Pericardium fibroblast (primary cell): ENCODE results near the gene ABHD6. TPM values are rescaled to one million over a fixed set of nuclear protein-coding genes. Genes with fewer than 3 reads are reported as not detected.

Experiments
- total RNA-seq: library from RNA; depleted of rRNA; stranded (reverse); fragments of >200 nt; gene quantifications from 2 replicates; pipeline ENCODE4 v1.2.3, GENCODE V29; 2015

The ABHD6 gene
- total RNA-seq, result 3.2 and 6.2 TPM in 2 replicates

GRCh38 chr3:58237238-58237940, at the start of gene ABHD6:
Gene ABHD6, plus strand, starts transcription at chr3:58237792. Its CDS starts 18,795 bp downstream, at chr3:58256587.

GRCh38 chr3:58210761-58211460, 26.7 kb upstream of the ABHD6 start, which contains the start of gene DNASE1L3:
Gene DNASE1L3, minus strand, starts transcription at chr3:58210972. Its CDS starts 66 bp downstream, at chr3:58210906.

GRCh38 chr3:58305882-58306711, 68.5 kb downstream of the ABHD6 start, which contains the start of the genes HTD2 and RPP14:
Gene HTD2, plus strand, starts transcription at chr3:58306520. Its CDS starts 11,094 bp downstream, at chr3:58317614.
Gene RPP14, plus strand, starts transcription at chr3:58306245. Its CDS starts 4,085 bp downstream, at chr3:58310330.

GRCh38 chr3:58332575-58333188, 95.1 kb downstream of the ABHD6 start, which contains the start of gene PXK:
Gene PXK, plus strand, starts transcription at chr3:58332892. Its CDS starts 97 bp downstream, at chr3:58332989.

Other genes with a start within 250 kb of the ABHD6 start
- 70.8 and 85.5 TPM in 2 replicates for gene FLNB, start 229.4 kb upstream of the ABHD6 start, total RNA-seq
- gene DNASE1L3, start 26.8 kb upstream of the ABHD6 start, total RNA-seq, result 0.35 TPM in 1 of 2 replicates, not detected in the other
- gene RPP14, start 68.5 kb downstream of the ABHD6 start, total RNA-seq, result 6.1 and 6.5 TPM in 2 replicates
- 10.3 and 13.3 TPM in 2 replicates for gene HTD2, start 68.7 kb downstream of the ABHD6 start, total RNA-seq
- gene PXK, start 95.1 kb downstream of the ABHD6 start, total RNA-seq, result 39.7 and 56.2 TPM in 2 replicates
- 68.1 and 116 TPM in 2 replicates for gene PDHB, start 196.0 kb downstream of the ABHD6 start, total RNA-seq